Measurements from ENCODE around the gene NFKBIB.

Gene NFKBIB

DNA sequence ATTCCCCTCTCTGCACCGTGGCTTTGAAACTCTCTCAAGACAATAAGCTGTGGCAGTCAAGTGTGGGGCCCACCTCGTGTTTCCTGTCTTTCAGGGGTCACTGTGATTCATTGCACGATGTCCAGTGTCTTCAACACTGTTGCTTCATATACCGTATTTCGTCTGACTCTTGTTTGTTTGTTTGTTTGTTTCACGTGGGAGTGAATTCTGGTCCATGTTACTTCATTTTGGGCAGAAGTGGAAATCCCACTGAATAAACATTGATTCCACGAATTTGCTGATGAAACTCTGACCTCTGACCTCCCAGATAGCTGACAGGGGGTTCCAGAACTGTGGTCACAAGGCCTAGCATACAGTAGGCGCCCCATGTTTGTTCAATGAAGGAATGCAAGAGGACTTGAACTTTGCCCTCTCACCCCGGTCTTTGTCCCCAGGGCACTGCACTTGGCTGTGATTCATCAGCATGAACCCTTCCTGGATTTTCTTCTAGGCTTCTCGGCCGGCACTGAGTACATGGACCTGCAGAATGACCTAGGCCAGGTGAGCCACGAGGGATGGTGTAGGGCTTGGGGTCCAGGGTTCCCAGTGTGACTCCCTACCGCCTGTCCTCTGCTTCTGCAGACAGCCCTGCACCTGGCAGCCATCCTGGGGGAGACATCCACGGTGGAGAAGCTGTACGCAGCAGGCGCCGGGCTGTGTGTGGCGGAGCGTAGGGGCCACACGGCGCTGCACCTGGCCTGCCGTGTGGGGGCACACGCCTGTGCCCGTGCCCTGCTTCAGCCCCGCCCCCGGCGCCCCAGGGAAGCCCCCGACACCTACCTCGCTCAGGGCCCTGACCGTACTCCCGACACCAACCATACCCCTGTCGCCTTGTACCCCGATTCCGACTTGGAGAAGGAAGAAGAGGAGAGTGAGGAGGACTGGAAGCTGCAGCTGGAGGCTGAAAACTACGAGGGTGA is 5.1 kb downstream of the NFKBIB start:
- ATAC-seq (ENCODE audit: low read depth) = no peak
- no peak overlapping the region for H3K4me3 Mint-ChIP-seq
- peaks cover 28% of the 10 kb centered on the region for H3K36me3 Mint-ChIP-seq
- peaks cover 13% of the 10 kb centered on the region for H3K4me1 Mint-ChIP-seq
- no peaks in the 10 kb centered on the region for H3K27me3 Mint-ChIP-seq
- peaks cover 2% of the 10 kb centered on the region for H3K9me3 Mint-ChIP-seq
- H3K27ac Mint-ChIP-seq = peak overlapping the region; percentile 58
- no peak for DNase-seq (ENCODE audit: low spot score in 2 of 2)

DNA sequence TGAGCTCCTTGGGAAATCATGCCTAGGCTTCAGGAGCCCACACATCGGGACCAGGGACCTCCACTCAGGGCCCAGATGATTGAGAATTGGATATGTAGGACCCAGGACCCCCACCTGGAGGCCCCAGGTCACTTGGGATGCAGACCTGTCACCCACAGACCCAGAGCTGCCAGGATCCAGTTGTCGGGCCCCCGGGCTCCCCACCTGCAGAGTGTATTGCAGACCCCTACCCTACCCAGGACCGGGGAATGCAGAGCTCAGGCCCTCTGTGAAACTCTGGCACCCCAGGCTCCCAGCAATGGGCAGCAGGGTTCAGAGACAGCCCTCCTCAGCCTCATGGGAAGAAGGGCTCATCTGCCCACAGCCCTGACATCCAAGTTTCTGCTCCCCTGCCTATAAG is 5.9 kb downstream of the NFKBIB start:
- H3K27ac Mint-ChIP-seq = peak overlapping the region; percentile 58

DNA sequence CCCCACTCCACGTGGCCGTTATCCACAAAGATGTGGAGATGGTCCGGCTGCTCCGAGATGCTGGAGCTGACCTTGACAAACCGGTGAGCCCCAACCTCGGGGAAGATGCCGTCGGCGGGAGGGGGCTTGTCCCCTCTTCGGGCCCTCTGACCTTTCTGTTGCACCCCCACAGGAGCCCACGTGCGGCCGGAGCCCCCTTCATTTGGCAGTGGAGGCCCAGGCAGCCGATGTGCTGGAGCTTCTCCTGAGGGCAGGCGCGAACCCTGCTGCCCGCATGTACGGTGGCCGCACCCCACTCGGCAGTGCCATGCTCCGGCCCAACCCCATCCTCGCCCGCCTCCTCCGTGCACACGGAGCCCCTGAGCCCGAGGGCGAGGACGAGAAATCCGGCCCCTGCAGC is 7.5 kb downstream of the NFKBIB start:
- Mint-ChIP-seq H3K36me3 (peaks cover 30% of the 10 kb centered on the region), H3K27me3 (peaks cover 3% of the 10 kb centered on the region), H3K4me1 (peaks cover 4% of the 10 kb centered on the region), H3K9me3 (no peaks in the 10 kb centered on the region), H3K4me3 (no peak overlapping the region), H3K27ac (no peak overlapping the region)
- no peak for ATAC-seq (ENCODE audit: low read depth)
- no peak for DNase-seq (ENCODE audit: low spot score in 2 of 2)

More for the DNA sequence above, 5.9 kb downstream of the NFKBIB start:
- Mint-ChIP-seq H3K27me3 (peaks cover under 1% of the 10 kb centered on the region), H3K9me3 (peaks cover 2% of the 10 kb centered on the region), H3K4me3 (no peak overlapping the region), H3K4me1 (peaks cover 9% of the 10 kb centered on the region), H3K36me3 (peaks cover 30% of the 10 kb centered on the region)
- DNase-seq (ENCODE audit: low spot score in 2 of 2) (no peak), ATAC-seq (ENCODE audit: low read depth) (no peak)

DNA sequence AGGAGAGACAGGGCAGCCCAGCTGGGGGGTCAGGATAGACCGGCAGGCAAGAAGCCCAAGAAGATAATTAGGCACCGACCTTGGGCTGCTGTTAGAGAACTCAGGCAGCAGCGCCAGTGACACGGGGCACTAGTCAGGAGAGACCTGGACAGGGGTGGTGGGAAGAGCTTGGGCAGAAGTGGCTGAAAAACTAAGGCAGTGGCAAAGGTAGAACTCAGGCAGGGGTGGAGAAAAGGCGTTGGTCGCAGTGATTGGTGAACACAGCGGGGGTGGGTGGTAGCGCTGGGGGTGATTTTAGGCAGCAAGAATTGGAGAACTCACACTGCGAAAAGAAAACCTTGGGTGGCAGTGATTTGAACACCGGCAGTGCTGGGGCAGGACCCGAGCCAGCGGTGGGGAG is 7.9 kb downstream of the NFKBIB start:
- Mint-ChIP-seq H3K4me3 (no peak overlapping the region), H3K27ac (no peak overlapping the region), H3K4me1 (peaks cover 4% of the 10 kb centered on the region), H3K27me3 (peaks cover 3% of the 10 kb centered on the region), H3K36me3 (peaks cover 29% of the 10 kb centered on the region), H3K9me3 (no peaks in the 10 kb centered on the region)
- DNase-seq (ENCODE audit: low spot score in 2 of 2) (no peak), ATAC-seq (ENCODE audit: low read depth) (no peak)

DNA sequence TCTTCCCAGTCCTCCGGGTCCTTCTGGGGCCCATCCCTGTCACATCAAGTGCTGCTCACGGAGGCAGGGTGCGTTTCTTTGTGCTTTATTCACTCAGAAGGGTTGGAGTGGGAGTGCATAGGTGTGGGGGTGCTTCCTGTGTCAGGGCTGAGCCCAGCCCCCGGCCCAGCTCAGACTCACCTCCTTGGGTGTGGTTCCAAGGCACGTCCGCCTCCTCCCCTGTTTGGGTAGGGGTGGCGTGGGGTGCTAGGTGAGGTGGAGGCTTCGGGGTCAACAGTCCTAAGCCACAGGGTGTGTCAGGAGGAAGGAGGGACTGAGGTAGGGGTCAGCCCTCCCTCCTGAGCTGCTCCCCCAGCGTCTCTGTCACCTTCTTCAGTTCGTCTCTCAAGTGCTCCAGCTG is 9.1 kb downstream of the NFKBIB start:
- Mint-ChIP-seq H3K27me3 (peaks cover 3% of the 10 kb centered on the region), H3K36me3 (peaks cover 31% of the 10 kb centered on the region), H3K4me3 (no peak overlapping the region)

DNA sequence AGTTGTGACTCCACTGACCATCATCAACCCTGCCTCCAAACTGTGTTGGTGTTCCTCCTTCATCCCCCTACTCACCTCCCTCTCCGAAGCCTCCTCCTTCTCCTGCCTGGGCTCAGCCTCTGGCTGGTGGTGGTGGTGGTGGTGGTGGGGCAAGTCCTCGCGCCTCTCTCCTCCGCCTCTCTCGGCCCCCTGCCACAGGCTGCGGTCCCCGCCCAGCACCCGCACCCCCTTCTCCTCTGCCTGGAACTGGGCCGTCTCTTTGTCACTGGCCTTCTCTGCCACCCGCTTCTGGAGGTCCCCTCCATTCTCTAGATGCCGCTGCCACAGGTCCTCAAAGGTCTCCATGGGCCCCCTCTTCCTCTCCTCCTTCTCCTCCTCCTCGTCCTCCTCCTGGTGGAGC is 10.7 kb downstream of the NFKBIB start:
- Mint-ChIP-seq H3K4me1 (no peaks in the 10 kb centered on the region), H3K27ac (no peak overlapping the region), H3K4me3 (no peak overlapping the region), H3K9me3 (no peaks in the 10 kb centered on the region), H3K36me3 (peaks cover 22% of the 10 kb centered on the region), H3K27me3 (peaks cover 3% of the 10 kb centered on the region)
- ATAC-seq (ENCODE audit: low read depth) (no peak), DNase-seq (ENCODE audit: low spot score in 2 of 2) (no peak)

More for the DNA sequence above, 9.1 kb downstream of the NFKBIB start:
- DNase-seq (ENCODE audit: low spot score in 2 of 2) (no peak), ATAC-seq (ENCODE audit: low read depth) (no peak)
- H3K4me1 Mint-ChIP-seq = peaks cover 4% of the 10 kb centered on the region
- H3K27ac Mint-ChIP-seq = no peak overlapping the region
- no peaks in the 10 kb centered on the region for H3K9me3 Mint-ChIP-seq

DNA sequence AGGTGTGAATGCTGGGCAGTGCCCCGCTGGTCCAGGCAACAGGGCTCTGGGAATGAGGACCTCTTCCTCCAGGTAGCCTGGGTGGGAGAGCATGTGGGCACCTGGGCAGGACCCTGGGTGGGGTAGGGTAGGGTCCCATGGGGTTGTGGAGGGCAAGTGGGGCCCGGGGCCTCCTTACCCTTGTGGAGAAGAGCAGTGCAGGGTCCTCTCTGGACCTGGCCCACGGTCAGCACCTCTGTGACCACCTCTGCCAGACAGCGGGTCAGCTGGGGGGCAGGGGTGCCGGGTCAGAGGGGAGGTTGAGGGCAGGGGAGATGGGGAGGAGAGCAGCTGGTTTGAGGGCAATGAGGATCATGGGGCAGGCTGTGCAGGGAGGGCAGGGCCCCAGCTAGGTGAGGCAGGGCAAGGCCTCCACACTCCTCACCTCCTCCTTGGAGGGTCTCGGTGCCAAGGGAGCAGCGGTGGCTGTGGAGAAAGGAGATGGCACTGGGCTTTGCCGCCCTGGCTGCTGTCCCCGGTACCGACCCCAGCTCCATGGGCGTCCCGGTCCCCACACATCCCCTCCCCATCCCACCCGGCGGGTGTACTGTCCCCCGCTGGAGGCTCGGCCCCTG is 11.7 kb downstream of the NFKBIB start:
- H3K36me3 Mint-ChIP-seq = peaks cover 21% of the 10 kb centered on the region

DNA sequence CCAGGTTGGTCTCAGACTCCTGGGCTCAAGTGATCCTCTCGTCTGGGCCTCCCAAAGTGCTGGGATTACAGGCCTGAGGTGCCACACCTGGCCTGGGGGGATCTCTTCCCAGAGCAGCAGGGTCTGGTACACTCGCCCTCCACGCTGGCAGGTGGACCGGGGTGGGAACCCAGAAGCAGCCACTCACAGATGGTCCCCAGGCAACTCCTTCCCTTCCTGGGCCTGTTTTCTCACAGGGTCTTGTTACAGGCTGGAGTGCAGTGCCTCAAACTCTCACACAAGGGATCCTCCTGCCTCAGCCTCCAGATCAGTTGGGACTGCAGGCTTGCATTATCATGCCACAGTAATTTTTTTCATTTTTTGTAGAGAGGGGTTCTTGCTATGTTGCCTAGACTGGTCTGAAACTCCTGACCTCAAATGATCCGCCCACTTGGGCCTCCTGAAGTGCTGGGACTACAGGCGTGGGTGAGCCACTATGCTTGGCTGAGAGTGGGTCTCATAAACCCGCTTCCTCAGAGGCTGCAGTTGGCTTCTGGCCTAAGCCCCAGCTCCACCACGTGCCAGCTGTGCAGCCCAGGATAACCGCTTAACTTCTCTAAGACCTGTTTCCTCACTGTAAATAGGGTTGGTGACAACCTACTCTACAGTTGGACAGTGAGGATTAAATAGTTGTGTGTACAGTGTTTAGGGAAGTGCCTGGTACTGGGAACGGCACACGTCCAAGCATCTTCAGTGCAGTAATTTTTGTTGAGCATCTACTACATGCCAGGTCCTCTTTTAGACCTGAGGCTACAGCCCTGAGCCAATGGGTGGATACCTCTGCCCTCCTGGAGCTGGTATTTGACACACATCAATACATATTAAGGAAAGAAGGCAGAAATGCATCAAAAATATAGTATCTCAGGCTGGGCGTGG is 13.1 kb downstream of the NFKBIB start:
- ATAC-seq (ENCODE audit: low read depth) (no peak), DNase-seq (ENCODE audit: low spot score in 2 of 2) (no peak)
- H3K4me1 Mint-ChIP-seq = no peaks in the 10 kb centered on the region
- peaks cover 15% of the 10 kb centered on the region for H3K36me3 Mint-ChIP-seq
- H3K27ac Mint-ChIP-seq = no peak overlapping the region
- H3K9me3 Mint-ChIP-seq = no peaks in the 10 kb centered on the region
- no peak overlapping the region for H3K4me3 Mint-ChIP-seq
- peaks cover 3% of the 10 kb centered on the region for H3K27me3 Mint-ChIP-seq

More for the DNA sequence above, 11.7 kb downstream of the NFKBIB start:
- no peaks in the 10 kb centered on the region for H3K4me1 Mint-ChIP-seq
- no peaks in the 10 kb centered on the region for H3K9me3 Mint-ChIP-seq
- no peak for DNase-seq (ENCODE audit: low spot score in 2 of 2)
- no peak overlapping the region for H3K27ac Mint-ChIP-seq
- no peak overlapping the region for H3K4me3 Mint-ChIP-seq
- ATAC-seq (ENCODE audit: low read depth) = no peak
- H3K27me3 Mint-ChIP-seq = peaks cover 3% of the 10 kb centered on the region

DNA sequence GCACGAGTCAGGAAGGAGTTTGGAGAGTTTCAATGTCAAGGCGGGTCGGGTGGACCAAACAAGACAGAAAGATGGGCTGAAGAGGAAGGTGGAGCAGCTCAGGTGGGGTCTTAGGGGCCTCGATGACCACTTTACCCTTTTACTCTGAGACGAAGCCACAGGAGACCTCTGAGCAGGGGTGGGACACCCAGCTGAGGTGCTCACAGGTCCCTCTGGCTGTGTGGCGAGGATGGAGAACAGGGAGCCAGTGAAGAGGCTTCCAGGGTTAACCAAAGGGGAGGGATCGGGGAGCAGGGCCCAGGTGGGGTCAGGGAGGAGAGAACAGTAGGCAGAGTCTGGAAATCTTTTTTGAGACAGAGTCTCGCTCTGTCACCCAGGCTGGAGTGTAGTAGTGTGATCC is 14.2 kb downstream of the NFKBIB start:
- Mint-ChIP-seq H3K27me3 (peaks cover 3% of the 10 kb centered on the region), H3K36me3 (peaks cover 9% of the 10 kb centered on the region), H3K4me3 (no peak overlapping the region), H3K27ac (no peak overlapping the region), H3K9me3 (no peaks in the 10 kb centered on the region), H3K4me1 (no peaks in the 10 kb centered on the region)
- no peak for DNase-seq (ENCODE audit: low spot score in 2 of 2)
- ATAC-seq (ENCODE audit: low read depth) = no peak

DNA sequence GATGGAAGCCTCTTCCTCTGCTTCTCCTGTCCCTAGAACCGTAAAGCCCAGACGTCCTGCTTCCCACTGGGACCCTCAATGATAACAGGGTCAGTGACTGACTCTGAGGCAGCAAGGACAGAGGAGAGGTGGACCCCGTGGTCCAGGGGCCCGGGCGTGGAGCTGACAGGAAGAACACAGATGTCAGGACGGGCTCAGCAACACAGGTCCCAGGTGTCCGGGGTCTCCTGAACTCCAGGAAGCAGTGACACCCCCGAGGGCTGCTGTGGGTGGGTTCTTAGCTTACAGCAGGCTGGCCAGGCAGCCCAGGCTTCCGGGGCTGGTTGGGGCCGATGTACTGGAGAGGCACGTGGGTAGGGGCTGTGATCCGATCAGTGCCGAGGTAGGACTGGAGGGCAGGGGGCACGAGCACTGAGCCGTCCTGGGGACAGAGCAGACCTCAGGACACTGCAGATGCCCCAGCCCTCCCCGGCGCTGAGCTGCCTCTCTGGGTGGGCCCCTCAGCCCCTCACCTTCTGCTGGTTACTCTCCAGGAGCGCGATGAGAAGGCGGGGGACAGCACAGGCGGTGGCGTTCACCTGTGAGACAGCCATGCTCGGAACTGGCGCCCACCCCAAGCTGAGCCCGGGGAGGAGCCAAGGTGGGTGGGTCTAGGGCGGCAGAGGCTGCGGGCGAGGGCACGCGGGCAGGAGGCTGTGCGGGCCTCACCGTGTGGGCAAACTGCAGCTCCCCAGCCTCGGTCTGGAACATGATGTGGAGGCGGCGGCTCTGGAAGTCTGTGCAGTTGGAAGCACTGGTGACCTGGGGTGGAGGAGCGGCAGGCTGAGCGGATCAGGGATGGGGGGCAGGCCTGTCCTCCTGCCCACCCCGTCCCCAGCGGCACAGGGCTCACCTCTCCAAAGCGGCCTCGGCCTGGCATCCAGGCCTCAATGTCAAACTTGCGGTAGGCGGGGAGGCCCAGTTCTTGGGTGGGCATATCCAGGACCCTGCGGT is 15.9 kb downstream of the NFKBIB start:
- Mint-ChIP-seq H3K9me3 (no peaks in the 10 kb centered on the region), H3K27ac (no peak overlapping the region), H3K4me3 (no peak overlapping the region), H3K36me3 (peaks cover 9% of the 10 kb centered on the region), H3K4me1 (no peaks in the 10 kb centered on the region), H3K27me3 (peaks cover 2% of the 10 kb centered on the region)
- no peak for DNase-seq (ENCODE audit: low spot score in 2 of 2)
- no peak for ATAC-seq (ENCODE audit: low read depth)

DNA sequence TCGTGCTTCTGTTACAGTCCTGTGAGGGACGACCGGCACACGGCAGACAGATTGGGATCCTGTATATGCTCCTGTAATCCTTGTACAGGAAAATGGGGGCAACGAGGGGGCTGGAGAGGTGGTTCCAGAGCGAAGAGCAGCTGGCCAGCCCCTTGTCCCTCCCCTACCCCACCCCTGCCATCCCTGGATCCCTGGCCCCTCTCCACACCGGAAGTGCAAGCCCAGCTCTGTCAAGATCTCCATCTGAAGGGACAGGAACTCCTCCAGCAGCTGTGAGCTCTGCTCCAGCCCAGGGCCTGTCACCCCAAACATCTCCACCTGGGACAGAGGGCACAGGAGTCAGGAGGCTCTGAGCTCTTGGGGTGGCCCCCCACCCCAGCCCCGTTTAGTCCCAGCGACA is 17.7 kb downstream of the NFKBIB start:
- Mint-ChIP-seq H3K4me1 (no peaks in the 10 kb centered on the region), H3K4me3 (no peak overlapping the region), H3K27me3 (no peaks in the 10 kb centered on the region), H3K27ac (no peak overlapping the region), H3K9me3 (no peaks in the 10 kb centered on the region), H3K36me3 (peaks cover 13% of the 10 kb centered on the region)
- ATAC-seq (ENCODE audit: low read depth) = no peak
- no peak for DNase-seq (ENCODE audit: low spot score in 2 of 2)

DNA sequence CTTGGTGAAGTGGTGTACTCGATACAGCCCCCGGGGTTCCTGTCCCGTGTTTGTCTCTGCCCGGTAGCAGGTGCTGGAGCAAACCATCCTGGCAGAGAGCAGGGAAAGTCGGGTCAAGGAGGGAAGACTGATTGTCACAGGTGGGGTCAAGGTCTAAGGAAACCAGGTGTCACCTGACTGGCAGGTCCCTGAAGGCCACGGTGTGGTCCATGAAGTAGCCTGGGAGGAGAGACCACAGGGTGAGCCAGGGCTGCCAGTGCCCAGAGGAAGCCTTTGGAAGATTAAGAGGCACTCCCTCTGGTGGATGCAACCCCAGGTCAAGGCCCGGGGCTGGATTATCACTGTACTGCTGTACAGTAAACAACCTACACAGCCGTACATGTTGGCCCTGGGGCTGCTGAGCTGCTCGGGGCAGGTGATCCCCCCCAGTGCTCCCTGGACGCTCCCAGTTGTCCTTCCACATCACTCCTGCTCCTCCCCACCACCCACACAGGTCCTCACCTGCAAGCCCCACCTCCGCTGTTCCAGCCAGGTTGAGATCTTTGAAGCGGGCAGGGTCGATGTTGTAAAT is 18.2 kb downstream of the NFKBIB start:
- H3K27ac Mint-ChIP-seq = no peak overlapping the region
- H3K36me3 Mint-ChIP-seq = peaks cover 13% of the 10 kb centered on the region
- no peaks in the 10 kb centered on the region for H3K27me3 Mint-ChIP-seq
- H3K4me3 Mint-ChIP-seq = no peak overlapping the region
- no peaks in the 10 kb centered on the region for H3K4me1 Mint-ChIP-seq
- no peaks in the 10 kb centered on the region for H3K9me3 Mint-ChIP-seq
- DNase-seq (ENCODE audit: low spot score in 2 of 2) (no peak), ATAC-seq (ENCODE audit: low read depth) (no peak)

DNA sequence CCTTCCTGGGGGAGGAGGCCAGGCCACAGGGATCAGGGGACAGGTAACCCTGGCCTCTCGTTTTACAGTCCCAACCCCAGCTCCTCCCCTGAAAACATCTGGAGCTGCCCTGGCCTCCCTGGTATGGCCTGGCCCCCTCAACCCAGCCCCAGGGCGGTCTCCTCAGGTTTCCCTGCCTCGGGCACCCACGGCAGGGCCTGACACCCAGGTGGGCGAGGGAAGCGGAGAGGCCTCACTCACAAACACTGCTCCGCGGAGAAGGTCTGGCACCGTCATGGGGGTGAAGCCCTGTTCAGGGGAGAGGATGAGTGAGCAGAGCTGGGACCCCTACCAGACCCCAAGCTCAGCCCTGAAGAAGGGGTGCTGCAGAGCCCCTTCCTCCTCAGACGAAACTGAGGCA is 18.8 kb downstream of the NFKBIB start:
- Mint-ChIP-seq H3K9me3 (no peaks in the 10 kb centered on the region), H3K4me3 (no peak overlapping the region), H3K4me1 (no peaks in the 10 kb centered on the region), H3K27me3 (no peaks in the 10 kb centered on the region), H3K27ac (no peak overlapping the region), H3K36me3 (peaks cover 13% of the 10 kb centered on the region)
- no peak for ATAC-seq (ENCODE audit: low read depth)
- no peak for DNase-seq (ENCODE audit: low spot score in 2 of 2)
